ENCODE data around the gene RBM34. TPM values are rescaled to one million over a fixed set of nuclear protein-coding genes. Genes with fewer than 3 reads are reported as not detected.
A peak's percentile ranks its signal among the peaks of the same experiment; 100 is the strongest.
"Not testable (repeated sequence)": the region's sequence is repeated elsewhere in the genome, so short reads cannot be mapped to it uniquely, and the experiment has no call there.

RBM34 gene
- total RNA-seq, 1 donor from 2014 or later: 58.7 TPM

GRCh38 chr1:235093696-235094592, 67.1 kb downstream of the RBM34 start:
- FAIRE-seq (no peak), DNase-seq (ENCODE audit: low spot score in 2 of 2) (peak; percentile 44 to 69)

- DNase-seq (ENCODE audit: low spot score in 2 of 2) (peak in 1 of 2 donors; percentile 60), FAIRE-seq (no peak)
Measured at GRCh38 chr1:235093013-235093695, 67.9 kb downstream of the RBM34 start.

GRCh38 chr1:235092415-235092814, 68.6 kb downstream of the RBM34 start:
- not testable (repeated sequence) for DNase-seq (ENCODE audit: low spot score in 2 of 2); FAIRE-seq

- not testable (repeated sequence) for FAIRE-seq; DNase-seq (ENCODE audit: low spot score in 2 of 2)
Measured at GRCh38 chr1:235092045-235092406, 69.0 kb downstream of the RBM34 start.

GRCh38 chr1:235091319-235092044, 69.6 kb downstream of the RBM34 start:
- DNase-seq (ENCODE audit: low spot score in 2 of 2): not testable (repeated sequence)

GRCh38 chr1:235090406-235091069, 70.5 kb downstream of the RBM34 start:
- no peak for DNase-seq (ENCODE audit: low spot score in 2 of 2)

More at GRCh38 chr1:235091319-235092044, 69.6 kb downstream of the RBM34 start:
- FAIRE-seq: not testable (repeated sequence)

GRCh38 chr1:235088907-235089306, 72.1 kb downstream of the RBM34 start:
- DNase-seq (ENCODE audit: low spot score in 2 of 2) (no peak), FAIRE-seq (no peak)

More at GRCh38 chr1:235090406-235091069, 70.5 kb downstream of the RBM34 start:
- no peak for FAIRE-seq

GRCh38 chr1:235088430-235088829, 72.6 kb downstream of the RBM34 start:
- no peak for FAIRE-seq
- DNase-seq (ENCODE audit: low spot score in 2 of 2): no peak

- FAIRE-seq: no peak
Measured at GRCh38 chr1:235087906-235088305, 73.1 kb downstream of the RBM34 start.

GRCh38 chr1:235085411-235086117, 75.5 kb downstream of the RBM34 start:
- not testable (repeated sequence) for FAIRE-seq; DNase-seq (ENCODE audit: low spot score in 2 of 2)

More at GRCh38 chr1:235087906-235088305, 73.1 kb downstream of the RBM34 start:
- DNase-seq (ENCODE audit: low spot score in 2 of 2): no peak

Small RNA genes lying within 50 kb of the gene (small RNA-seq; reads per million reads assigned to genes)
- not detected for gene AL732292.1
- not detected for gene MIR4753
- gene SNORA14B: 8.7 reads per million, percentile 95 among the genes with 10 or more reads in this experiment

Other genes starting within 250 kb of the RBM34 start
- gene TOMM20, start 32.4 kb downstream of the RBM34 start, total RNA-seq: 205 TPM
- 92.9 TPM for gene ARID4B, start 166.9 kb upstream of the RBM34 start, total RNA-seq
- 30.6 TPM for gene GGPS1, start 167.3 kb upstream of the RBM34 start, total RNA-seq
- 44.0 TPM for gene TBCE, start 206.2 kb upstream of the RBM34 start, total RNA-seq